Measurements from ENCODE around the gene TNP2.

The TNP2 gene

DNA sequence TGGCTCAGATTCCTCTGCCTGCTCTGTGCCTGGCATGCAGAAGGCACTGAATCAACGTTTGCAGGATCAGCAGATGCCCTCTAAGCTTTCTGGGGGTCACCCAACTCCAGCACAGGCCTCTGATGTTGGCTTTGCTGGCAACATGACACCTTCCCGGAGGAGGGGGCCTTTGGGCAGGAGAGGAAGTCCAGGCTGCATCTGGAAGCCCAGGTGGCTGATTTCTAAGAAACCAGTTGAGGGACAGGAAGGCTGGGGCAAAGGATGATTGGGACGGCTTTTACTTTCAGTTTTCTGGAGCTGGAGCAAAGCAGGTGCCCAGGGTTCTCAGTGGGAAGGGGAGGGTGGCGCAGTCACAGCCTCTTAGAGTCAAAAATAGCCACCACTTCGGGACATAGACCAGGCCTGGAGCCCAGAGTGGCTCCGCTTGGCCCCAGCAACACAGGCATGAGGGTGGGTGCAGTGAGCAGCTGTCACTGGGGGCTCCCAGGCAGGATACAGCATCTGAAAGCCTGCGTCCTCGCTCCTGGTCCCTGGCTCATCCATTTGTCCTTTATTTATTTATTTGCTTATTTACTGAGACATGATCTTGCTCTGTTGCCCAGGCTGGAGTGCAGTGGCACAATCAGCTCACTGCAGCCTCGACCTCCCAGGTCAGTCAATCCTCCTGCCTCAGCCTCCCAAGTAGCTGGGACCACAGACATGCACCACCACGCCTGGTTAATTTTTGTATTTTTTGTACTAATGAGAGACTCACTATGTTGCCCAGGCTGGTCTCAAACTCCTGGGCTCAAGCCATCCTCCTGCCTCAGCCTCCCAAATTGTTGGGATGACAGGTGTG lies 28.3 kb downstream of the TNP2 start:
- no peak for DNase-seq (ENCODE audit: low read depth, low spot score)

DNA sequence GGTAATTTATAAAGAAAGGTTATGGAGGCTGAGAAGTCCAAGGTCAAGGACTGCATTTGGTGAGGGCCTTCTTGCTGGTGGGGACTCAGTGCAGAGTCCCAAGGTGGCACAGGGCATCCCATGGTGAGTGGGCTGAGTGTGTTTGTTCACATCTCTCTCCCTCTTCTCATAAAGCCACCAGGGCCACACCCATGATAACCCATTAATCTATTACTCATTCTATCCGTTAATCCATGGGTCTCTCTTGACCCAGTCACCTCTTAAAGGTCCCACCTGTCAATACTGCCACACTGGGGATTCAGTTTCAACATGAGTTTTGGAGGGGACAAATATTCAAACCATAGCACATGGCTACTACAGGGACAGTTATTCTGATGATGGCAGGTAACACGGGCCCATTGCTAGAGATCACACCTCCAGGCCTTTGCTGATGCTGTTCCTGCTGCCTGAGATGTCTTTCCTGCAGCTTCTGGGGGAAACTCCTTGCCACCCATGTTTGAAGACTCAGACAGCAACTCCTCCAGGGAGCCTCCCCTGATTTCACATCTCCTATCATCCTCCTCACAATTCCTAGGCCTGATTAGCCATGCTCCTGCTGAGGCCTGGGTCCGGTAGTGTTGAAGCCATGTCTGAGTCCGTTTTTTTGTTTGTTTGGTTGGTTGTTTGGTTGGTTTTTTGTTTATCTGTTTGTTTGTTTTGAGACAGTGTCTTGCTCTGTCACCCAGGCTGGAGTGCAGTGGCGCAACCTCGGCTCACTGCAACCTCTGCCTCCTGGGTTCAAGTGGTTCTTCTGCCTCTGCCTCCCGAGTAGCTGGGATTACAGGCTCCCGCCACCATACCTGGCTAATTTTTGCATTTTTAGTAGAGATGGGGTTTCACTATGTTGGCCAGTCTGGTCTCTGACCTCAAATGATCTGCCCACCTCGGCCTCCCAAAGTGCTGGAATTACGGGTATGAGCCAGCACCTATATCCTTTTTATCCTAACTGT lies 29.2 kb downstream of the TNP2 start:
- no peak for DNase-seq (ENCODE audit: low read depth, low spot score)

DNA sequence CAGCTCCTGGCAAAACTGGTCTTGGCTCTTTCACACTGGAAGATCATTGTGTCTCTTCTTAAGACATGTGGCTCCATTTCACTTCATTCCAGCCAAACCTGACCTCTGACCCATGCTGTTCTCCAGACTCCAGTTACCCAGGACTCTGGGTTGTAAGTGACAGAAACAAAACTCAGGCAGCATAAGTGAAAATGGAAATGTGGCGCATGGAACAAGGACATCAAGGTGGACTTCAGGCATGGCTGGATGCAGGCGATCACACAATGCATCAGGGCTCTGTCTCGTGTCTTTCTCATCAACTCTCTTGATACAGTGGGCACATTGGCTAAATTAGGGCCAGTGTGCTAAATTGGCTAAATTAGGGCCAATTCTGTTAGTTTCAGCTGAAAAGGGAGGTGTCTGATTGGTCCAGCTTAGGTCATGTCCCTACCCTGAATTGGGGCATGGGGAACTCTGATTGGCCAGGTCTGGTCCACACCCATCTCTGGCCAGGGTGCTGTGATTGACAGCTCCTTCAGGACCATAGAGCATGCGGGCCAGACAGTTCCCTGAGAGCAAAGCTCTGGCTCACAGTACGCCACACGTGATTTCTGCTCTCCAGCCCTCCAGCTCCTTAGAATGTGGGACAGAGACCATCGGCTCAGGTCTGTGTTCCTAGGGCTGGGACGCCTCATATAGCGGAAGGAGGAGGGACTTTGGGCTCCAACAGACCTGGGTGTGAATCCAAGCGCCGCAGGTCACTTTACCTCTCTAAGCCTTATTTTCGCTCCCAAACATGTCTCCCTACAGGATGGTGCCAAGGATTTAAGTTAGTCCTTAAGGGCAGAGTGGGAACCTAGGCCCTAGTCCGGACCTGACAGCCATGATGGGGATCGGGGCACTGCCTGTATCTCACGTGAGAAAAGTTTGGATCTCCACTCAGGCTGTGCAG lies 30.6 kb downstream of the TNP2 start:
- peak; percentile 74 for DNase-seq (ENCODE audit: low read depth, low spot score)

DNA sequence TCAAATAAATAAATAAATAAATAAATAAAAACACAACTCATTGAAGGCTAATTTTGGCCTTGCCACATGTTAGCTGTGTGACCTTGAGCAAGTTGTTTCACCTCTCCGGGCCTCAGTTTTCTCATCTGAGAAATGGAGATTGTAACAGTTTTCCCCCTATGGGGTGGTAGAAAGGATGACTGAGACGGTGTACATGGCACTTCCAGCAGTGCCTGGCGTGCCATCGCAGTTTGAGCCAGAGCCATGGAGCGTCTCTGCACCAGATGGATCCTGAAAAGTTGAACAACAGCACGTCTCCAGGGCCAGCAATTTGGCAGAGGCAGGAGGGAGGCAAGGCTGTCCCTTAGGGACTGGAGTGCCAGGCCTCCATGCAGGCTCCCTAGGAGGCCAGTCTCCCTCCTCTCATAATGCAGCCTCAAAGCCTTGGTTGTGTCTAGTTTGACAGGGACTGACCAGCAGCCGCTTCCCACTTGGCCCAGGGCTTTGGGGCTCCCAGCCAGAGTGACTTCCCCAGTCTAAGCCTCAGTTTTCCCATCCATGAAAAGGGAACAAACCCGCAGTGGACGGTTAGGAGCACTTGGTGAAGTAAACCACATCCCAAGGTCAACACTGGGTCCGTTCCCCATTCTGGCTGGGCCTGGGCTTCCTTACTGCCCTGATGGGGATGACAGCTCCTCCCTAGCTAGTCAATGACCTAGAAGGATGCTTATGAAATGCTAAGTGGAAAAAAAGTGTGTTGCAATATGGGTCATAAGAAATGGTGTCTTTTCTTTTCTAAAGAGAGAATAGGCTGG lies 32.5 kb downstream of the TNP2 start:
- no peak for DNase-seq (ENCODE audit: low read depth, low spot score)

DNA sequence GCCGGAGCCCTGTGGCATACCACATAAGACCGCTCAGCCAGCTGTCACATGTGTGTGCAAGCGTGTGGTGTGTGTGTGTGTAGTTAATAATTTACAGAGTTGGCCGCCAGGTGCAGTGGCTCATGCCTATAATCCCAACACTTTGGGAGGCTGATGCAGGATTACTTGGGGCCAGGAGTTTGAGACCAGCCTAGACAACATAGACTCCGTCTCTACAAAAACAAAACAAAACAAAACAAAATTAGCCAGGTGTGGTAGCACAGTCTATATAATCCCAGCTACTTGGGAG lies 33.5 kb downstream of the TNP2 start:
- no peak for DNase-seq (ENCODE audit: low read depth, low spot score)

DNA sequence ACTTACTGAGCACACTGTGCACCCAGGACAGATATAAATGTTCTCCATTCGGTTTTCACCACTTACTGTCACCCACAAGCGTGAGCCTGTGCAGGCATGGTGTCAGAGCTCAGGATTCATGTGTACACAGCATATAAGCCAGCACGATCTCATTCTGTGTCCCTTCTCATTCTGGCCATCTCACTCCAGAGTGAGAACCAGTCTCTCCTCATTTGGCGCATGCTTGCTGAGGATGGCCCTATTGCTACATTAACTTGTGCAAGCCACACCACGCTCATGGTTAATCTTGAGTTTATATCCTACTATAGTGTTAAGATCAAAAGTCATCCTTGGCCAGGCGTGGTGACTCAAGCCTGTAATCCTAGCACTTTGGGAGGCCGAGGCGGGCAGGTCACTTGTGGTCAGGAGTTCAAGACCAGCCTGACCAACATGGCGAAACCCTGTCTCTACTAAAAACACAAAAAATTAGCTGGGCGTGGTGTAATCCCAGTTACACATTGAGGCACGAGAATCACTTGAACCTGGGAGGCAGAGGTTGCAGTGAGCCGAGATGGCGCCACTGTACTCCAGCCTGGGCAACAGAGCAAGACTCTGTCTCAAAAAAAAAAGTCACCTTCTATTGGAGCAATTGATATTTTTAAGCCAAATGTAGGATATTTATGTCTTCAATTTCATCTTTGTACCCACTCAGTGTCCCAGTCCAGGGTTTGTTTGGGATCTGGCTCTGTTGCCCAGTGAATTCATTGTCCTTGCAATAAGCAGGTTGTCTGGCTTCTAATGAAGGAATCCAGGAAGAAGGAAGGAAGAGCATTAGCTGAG lies 34.0 kb downstream of the TNP2 start:
- no peak for DNase-seq (ENCODE audit: low read depth, low spot score)

DNA sequence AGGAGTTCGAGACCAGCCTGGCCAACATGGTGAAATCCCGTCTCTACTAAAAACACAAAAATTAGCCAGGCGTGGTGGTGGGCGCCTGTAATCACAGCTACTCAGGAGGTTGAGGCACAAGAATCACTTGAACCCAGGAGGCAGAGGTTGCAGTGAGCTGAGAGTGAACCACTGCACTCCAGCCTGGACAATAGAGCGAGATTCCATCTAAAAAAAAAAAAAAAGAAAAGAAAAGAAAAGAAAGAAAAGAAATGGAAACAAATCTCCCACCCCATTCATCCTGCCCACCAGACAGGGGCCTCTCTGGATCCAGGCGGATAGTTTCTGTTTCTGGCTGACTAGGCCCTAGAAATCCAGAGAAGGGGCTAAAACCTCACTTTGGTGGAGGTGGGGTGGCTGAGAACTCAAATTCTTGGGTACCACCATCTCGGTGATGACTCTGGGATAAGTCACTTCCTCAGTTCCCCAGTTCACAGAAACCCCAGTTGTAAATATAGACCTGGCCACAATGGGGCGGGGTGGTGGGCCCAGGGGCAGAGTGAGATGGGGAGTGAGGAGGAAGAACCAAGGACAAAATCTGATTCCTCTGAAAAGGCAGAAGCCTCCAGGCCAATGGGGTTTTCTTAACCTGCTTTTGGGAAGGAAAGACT lies 35.3 kb downstream of the TNP2 start:
- DNase-seq (ENCODE audit: low read depth, low spot score): no peak

DNA sequence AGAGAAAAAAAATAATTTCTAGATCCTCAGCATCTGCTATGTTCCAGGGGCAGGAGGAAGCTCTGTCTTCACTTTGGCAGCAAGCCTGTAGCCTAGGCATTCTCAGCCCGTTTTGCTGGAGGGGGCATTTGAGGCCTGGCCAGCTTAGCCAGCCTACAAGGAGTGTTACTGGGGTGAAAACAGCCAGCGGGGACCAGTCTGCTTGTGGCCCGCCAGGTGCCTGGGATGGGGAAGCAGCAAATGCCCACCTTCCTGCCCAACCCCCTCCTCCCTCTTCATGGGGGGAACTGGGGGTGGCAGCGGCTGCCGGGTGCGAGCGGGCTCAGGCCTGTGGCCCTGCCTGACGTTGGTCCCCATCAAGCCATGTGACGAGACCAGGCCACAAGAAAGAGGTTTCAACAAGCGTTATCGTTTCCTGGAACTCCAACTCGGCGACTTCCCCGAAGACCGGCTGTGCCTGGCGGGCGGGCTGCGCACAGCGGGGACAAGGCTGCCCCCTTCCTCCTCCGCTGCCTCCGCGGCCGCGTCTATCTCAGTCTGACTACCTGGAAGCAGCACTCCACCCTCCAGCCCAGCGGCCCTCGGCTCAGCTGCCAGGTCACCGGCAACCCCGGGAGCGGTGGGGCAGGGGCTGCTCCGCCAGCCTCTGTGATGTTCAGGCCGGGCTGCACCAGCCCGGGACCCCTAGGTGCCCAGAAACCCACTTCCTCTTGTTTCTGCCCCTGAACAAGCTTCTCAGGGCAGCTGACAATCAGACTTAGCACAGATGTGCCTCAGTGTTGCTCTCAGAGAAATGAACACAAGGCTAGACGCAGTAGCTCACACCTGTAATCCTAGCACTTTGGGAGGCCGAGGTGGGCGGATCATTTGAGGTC lies 36.0 kb downstream of the TNP2 start:
- DNase-seq (ENCODE audit: low read depth, low spot score): peak; percentile 68

DNA sequence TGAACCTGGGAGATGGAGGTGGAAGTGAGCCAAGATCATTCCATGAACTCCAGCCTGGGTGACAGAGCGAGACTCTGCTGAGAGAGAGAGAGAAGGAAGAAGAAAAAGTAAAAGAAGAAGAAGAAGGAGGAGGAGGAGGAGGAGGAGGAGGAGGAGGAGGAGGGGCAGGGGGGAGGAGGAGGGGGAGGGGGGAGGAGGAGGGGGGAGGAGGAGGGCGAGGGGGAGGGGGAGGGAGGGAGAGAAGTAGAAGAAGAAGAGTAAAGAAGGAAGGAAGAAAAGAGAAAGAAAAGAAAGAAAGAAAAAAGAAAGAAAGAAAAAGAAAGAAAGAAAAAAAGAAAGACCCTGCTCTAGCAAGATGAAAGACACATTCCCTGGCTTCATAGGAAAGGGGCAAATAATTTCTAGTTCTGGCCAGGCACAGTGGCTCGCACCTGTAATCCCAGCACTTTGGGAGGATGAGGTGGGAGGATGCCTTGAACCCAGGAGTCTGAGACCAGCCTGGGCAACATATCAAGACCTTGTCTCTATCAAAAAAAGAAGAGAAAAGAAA lies 36.7 kb downstream of the TNP2 start:
- DNase-seq (ENCODE audit: low read depth, low spot score): no peak

DNA sequence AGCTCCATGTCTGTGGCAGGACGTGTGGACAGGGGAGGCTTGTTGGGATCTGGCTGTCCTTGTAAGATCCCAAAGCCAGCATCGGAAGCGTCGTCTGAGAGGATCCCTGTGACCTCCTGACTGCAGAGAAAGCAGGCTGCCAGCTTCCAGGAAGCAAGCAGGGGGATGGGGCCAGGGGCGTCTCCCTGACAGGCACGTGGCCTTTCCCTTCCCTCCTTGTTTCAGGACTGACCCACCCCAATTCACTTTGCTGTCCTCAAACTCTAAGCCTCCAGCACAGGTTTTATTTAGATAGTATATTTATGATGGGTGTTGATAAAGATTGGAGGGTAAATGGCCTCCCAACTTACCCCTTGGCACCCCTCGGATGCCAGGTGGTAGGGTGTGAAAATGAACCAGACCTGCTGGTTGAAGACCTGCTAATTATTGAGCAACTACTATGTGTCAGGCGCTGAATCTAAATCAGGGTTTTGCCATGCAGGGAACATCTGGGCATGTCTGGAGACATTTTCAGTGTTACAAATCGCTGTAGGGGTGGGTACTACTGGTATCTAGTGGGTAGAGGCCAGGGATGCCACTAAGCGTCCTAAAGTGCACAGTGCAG lies 37.7 kb downstream of the TNP2 start:
- no peak for DNase-seq (ENCODE audit: low read depth, low spot score)

DNA sequence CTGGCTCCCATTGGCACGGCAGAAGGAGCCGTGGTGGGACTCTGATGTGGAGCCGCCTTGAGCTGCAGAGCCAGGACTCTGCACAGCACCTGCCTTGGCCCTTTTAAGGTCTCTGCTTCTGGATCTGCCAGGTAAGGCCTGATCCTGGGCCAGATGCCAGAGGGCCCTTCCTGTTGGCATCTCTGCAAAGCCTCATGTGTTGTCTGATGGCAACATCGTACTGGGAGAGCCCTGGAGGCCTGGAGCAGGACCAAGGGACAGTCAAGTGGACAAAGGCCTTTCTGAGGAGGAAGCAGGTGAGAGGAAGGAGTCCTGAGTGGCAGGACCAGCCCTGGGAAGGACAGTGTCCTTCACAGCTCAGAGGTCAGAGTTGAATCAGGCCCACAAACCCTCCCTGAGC lies 39.2 kb downstream of the TNP2 start:
- DNase-seq (ENCODE audit: low read depth, low spot score): no peak

DNA sequence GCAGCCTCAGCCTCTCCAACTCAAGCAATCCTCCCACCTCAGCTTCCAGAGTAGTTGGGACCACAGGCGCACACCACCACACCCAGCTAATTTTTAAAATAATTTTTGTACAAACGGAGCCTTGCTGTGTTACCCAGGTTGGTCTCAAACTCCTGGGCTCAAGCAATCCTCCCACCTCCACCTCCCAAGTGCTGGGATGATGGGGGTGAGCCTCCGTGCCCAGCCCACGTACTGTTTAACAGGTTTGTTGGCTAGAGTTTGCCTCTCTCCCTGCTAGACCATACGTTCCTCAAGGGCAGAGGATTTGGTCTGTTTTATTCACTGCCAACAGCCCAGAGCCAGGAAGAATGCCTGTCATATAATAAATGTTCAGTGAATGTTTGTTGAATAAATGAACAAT lies 39.7 kb downstream of the TNP2 start:
- DNase-seq (ENCODE audit: low read depth, low spot score): no peak

DNA sequence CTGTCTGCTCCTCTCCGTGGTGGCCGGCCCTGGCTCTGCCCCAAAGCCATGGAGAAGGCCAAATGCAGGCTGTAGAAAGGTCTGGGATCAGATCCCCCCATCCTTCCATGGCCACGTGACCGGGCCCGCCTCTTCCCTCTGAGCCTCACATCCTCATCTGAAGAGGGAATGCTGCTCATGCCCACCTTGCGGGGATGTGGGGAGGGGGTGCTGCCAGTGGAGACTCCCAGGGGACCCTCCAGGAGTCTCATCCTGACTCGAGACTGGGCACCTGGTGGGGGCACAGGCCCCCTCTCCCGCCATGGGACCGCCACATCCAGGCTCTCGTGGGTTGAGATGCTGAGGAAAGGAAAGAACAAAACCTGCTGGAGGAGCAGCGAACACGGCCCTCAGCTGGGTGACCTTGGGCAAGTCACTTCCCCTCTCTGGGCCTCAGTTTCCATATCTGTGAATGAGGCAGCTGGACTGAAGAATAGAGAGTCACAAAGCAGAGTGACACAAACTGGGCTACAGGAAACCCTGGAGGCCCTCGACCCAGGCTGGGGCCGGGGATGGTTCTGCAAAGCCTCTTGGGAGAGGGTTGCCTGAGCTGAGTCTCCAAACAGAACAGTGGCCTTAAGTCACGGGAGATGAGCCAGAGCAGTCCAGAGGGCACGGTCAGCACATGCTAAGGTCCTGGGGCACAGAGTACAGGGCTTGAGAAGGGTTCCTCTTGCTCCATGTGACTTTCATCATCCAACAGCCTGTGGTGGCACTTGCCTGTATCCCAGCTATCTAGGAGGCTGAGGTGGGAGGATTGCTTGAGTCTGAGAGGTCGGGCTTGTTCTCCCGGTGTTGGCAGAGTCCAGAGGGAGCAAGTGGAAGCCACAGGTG lies 43.2 kb downstream of the TNP2 start:
- no peak for DNase-seq (ENCODE audit: low read depth, low spot score)

DNA sequence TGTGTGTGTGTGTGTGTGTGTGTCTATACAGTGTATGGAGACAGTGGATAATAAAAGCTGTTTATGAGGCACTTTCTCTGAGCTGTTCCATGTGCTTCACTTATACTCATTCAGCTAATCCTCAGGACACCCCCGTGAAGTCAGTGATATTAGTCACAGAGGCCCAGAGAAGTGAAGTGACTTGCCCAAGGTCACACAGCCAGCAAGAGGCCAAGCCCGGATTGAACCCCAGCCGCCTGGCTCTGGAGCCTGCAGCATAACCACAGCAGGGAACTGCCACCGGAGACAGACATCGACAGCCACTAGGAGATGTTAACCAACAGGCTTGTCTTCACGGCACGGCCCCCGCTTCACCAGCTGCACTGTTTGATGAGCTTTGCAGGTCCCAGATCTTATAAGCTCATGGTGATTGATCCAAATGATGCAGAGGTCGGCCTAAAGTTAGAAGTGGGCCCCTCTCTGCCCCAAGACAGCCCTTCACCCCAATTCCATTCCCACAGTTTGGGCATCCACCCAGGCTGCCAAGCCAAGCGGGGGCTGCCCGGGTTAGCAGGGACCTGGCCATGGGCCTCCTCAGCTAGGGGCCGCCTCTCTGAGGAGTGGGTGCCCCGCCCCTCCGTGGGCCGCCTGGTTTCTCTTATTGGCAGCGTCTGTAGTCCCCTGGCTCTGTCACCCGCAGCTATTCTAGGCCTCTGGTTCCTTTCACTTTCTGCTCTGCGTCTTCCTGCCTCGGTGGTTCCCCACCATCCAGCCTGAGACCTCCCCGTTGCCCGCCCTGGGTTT lies 44.0 kb downstream of the TNP2 start:
- DNase-seq (ENCODE audit: low read depth, low spot score): no peak

DNA sequence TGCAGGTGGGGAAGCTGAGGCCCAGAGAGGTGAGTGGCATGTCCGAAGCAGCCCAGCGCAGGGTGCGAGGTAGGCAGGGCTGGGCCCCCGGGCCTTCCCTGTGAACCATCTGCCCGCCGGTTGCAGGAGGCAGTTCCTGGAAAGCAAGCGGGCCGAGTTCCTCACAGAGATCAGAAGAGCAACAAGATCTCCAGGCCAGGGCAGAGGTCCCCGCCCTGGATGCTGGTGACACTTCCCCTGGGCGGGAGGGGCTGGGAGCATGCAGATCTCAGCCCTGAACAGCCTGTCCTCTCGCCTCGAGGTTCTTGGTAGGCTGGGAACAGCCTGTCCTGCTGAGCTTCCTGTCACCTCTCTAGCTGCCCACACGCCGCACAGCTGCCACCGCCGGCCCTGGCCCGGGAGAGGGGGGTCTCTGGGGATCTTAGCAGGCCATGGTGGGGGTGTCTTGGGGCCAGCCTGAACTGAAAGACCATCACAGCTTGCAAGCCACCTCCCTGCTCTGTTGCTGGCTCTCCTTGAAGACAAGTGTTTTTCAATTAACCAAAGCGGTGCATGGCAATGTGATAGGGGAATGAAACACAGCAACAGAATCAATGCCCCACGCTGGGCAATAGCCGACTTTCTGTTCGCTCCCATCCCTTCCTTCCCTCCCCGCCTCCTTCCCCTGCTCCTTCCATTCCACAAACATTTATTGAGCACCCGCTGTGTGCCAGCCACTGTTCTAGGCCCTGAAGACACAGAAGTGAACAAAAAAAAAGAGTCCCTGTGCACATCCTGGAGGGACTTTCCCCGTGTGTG lies 44.8 kb downstream of the TNP2 start:
- peak; percentile 87 for DNase-seq (ENCODE audit: low read depth, low spot score)
